Type B pancreatic cell (in vitro differentiated cells): ENCODE results near the gene PSTK. TPM values are rescaled to one million over a fixed set of nuclear protein-coding genes. Genes with fewer than 3 reads are reported as not detected.

Experiments used
- DNase-seq: peaks from one replicate; pipeline ENCODE4 v3.0.0; 2021; ENCODE audit warnings: mixed read lengths; ENCODE audit not compliant: unreplicated experiment; ENCODE audit errors: extremely low spot score
- H3K27ac Mint-ChIP-seq: 2 replicates; pipeline ENCODE4 v1.8.0; 2021; ENCODE audit warnings: mild to moderate bottlenecking, mixed read lengths
- H3K27me3 Mint-ChIP-seq: 2 replicates; pipeline ENCODE4 v1.8.0; 2021; ENCODE audit warnings: mixed read lengths
- H3K36me3 Mint-ChIP-seq: 2 replicates; pipeline ENCODE4 v1.8.0; 2021; ENCODE audit warnings: mixed read lengths
- H3K4me1 Mint-ChIP-seq: one replicate; pipeline ENCODE4 v1.8.0; 2021; ENCODE audit warnings: mixed read lengths; ENCODE audit not compliant: unreplicated experiment
- H3K4me3 Mint-ChIP-seq: 2 replicates; pipeline ENCODE4 v1.8.0; 2021; ENCODE audit warnings: mild to moderate bottlenecking, mixed read lengths
- H3K9me3 Mint-ChIP-seq: 2 replicates; pipeline ENCODE4 v1.8.0; 2021; ENCODE audit warnings: mixed read lengths
- CTCF ChIP-seq: fragments of 200-600 bp; sonication (generic); conservative IDR thresholded peaks from 2 replicates; pipeline ENCODE4 v1.5.0; 2021; ENCODE audit warnings: antibody characterized with exemption, mild to moderate bottlenecking
- total RNA-seq: library from RNA; stranded (reverse); gene quantifications from 2 replicates; pipeline ENCODE4 v1.2.1, GENCODE V29; 2021; ENCODE audit warnings: low replicate concordance

PSTK gene
- total RNA-seq, 1 donor from 2014 or later: 5.0 TPM

DNA sequence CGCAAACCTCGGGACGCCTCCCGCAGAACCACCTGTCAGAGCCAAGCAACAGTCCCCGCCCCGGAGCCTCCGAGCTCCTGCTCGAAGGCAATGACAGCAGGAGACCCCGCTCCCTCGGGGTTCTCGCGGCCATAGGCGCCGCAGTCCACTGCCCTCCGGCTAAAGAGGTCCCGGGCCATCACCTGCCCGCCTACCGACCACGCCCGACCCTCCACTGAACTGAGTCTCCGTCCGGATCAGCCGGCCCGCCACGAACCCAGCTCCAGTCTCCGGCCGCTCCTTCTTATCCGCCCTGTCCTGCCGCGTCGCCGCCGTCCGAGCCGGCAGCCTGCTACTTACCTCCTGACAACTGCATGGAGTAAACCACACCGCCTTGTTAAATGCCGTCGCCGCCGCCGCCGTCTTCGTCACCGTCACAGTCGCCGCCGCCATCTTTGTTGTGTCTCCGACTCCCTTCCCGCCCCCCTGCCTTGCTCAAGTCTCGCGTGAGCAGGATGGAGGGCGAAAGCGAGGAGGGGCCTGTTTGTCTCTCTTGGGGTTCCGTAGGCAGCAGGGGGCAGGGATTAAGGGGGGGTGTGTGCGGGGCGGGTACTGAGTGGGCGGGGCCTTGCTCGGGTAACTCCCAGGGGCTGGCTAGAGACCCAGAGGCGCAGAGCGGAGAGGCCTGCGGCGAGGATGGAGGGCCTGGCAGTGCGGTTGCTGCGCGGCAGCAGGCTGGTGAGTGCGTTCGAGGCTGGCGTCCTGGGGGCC is 28.3 kb downstream of the PSTK start, which contains the start of the genes ACADSB and IKZF5:
Gene ACADSB (plus strand): TSS at position 652 of the 750 bp plus-strand sequence. CDS start 24 bp downstream, at position 676.
Gene IKZF5 (minus strand): TSS at position 441 of the 750 bp plus-strand sequence. CDS start 10,170 bp downstream, outside the sequence.
- peaks cover 26% of the 10 kb centered on the region for H3K4me1 Mint-ChIP-seq
- peaks cover 6% of the 10 kb centered on the region for H3K36me3 Mint-ChIP-seq
- no peak for TF ChIP-seq CTCF
- peak within 1 kb of the TSS; percentile 100 for H3K4me3 Mint-ChIP-seq
- peak within 1 kb of the TSS; percentile 99 for H3K27ac Mint-ChIP-seq
- DNase-seq: peak; percentile 92
- H3K9me3 Mint-ChIP-seq: no peaks in the 10 kb centered on the region
- no peaks in the 10 kb centered on the region for H3K27me3 Mint-ChIP-seq

- DNase-seq: no peak
- Mint-ChIP-seq H3K4me1 (peaks cover 26% of the 10 kb centered on the region), H3K4me3 (peak overlapping the region; percentile 100), H3K36me3 (peaks cover 6% of the 10 kb centered on the region), H3K9me3 (no peaks in the 10 kb centered on the region), H3K27me3 (no peaks in the 10 kb centered on the region), H3K27ac (peak overlapping the region; percentile 99)
- no peak for TF ChIP-seq CTCF
Observed at GRCh38 chr10:123009105-123009820, 29.1 kb downstream of the PSTK start.

GRCh38 chr10:123011987-123012386 is 31.8 kb downstream of the PSTK start:
- Mint-ChIP-seq H3K4me1 (peaks cover 26% of the 10 kb centered on the region), H3K4me3 (no peak overlapping the region), H3K27ac (no peak overlapping the region), H3K27me3 (no peaks in the 10 kb centered on the region), H3K9me3 (no peaks in the 10 kb centered on the region), H3K36me3 (peaks cover 6% of the 10 kb centered on the region)
- no peak for TF ChIP-seq CTCF
- no peak for DNase-seq

- H3K27me3 Mint-ChIP-seq: no peaks in the 10 kb centered on the region
- no peak overlapping the region for H3K4me3 Mint-ChIP-seq
- no peak for TF ChIP-seq CTCF
- DNase-seq: no peak
- H3K27ac Mint-ChIP-seq: no peak overlapping the region
- peaks cover 6% of the 10 kb centered on the region for H3K36me3 Mint-ChIP-seq
- no peaks in the 10 kb centered on the region for H3K9me3 Mint-ChIP-seq
- H3K4me1 Mint-ChIP-seq: peaks cover 15% of the 10 kb centered on the region
Observed at GRCh38 chr10:123013456-123014419, 33.5 kb downstream of the PSTK start.

DNA sequence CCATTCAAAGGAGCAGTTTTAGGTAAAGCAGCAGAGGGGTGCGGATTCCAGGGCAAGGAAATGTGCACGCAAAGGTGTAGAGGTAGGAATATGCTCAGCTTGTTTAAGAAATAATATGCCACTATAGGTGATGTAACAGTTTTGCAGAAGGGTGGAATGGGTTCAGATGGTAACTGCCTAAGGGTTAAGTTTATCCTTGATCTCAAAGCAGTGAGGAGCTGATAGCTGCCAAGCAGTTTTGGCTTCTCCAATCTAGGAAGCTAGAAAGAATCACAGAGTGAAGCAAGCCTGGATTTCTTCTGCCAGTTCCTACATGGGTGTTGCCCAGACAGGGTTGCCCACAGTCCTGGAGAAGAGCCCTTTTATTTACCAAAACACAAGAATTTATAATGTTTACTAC is 34.6 kb downstream of the PSTK start:
- H3K4me1 Mint-ChIP-seq: peaks cover 11% of the 10 kb centered on the region
- H3K27me3 Mint-ChIP-seq: no peaks in the 10 kb centered on the region

More for the DNA sequence above, 34.6 kb downstream of the PSTK start:
- no peak for DNase-seq
- no peak overlapping the region for H3K4me3 Mint-ChIP-seq
- no peaks in the 10 kb centered on the region for H3K9me3 Mint-ChIP-seq
- no peak for TF ChIP-seq CTCF
- no peak overlapping the region for H3K27ac Mint-ChIP-seq
- peaks cover 6% of the 10 kb centered on the region for H3K36me3 Mint-ChIP-seq
